Measurements from ENCODE around the gene CHST2. TPM values are rescaled to one million over a fixed set of nuclear protein-coding genes. Genes with fewer than 3 reads are reported as not detected.

Gene CHST2
- total and polyA plus RNA-seq, 9 donors = 1.2 to 8.0 (median 5.6) TPM

DNA sequence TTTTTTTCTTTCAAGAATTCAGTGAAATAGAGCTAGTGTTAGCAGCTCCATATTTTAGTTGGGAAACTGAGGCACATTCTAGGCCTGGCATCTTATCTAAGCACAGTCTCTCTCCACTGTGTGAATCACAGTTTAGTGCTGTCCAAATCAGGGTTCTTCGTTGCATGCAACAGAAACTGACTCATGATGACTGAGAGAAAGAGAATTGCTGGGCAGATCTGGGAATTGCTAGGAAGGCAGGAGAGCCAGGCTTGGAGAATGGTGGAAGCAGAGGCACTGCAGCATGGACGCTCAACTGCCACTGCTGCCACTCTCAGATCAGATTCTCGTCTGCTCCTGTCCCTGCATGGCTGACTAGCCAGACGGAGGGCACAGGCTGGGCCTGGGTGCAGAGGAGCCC, 40.7 kb upstream of the CHST2 start:
- Histone ChIP-seq H3K27me3 (no peaks in the 10 kb centered on the region), H3K9me3 (no peaks in the 10 kb centered on the region), H3K36me3 (no peaks in the 10 kb centered on the region), H3K27ac (no peak overlapping the region), H3K4me1 (ENCODE audit: insufficient read depth) (no peaks in the 10 kb centered on the region), H3K4me3 (no peak overlapping the region)
- no peak for DNase-seq
- 84 to 90% (median 89%) methylated on average over 4 of the region's 4 CpGs for WGBS, 3 donors
- TF ChIP-seq EP300 (IDR thresholded peaks at IDR 0.05) (no peak), POLR2A (IDR thresholded peaks at IDR 0.05) (no peak)
- TF ChIP-seq, protein P1, sequence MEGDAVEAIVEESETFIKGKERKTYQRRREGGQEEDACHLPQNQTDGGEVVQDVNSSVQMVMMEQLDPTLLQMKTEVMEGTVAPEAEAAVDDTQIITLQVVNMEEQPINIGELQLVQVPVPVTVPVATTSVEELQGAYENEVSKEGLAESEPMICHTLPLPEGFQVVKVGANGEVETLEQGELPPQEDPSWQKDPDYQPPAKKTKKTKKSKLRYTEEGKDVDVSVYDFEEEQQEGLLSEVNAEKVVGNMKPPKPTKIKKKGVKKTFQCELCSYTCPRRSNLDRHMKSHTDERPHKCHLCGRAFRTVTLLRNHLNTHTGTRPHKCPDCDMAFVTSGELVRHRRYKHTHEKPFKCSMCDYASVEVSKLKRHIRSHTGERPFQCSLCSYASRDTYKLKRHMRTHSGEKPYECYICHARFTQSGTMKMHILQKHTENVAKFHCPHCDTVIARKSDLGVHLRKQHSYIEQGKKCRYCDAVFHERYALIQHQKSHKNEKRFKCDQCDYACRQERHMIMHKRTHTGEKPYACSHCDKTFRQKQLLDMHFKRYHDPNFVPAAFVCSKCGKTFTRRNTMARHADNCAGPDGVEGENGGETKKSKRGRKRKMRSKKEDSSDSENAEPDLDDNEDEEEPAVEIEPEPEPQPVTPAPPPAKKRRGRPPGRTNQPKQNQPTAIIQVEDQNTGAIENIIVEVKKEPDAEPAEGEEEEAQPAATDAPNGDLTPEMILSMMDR (IDR thresholded peaks at IDR 0.05) = no peak
- intact Hi-C loops (cut with DNase I) = no loop called here

- H3K4me1 ChIP-seq (ENCODE audit: insufficient read depth) = no peaks in the 10 kb centered on the region
- H3K9me3 ChIP-seq = no peaks in the 10 kb centered on the region
- no peak overlapping the region for H3K27ac ChIP-seq
- H3K4me3 ChIP-seq = no peak overlapping the region
- TF ChIP-seq POLR2A (IDR thresholded peaks at IDR 0.05) = no peak
- TF ChIP-seq, protein P1 (IDR thresholded peaks at IDR 0.05) = no peak
- TF ChIP-seq EP300 (IDR thresholded peaks at IDR 0.05) = no peak
- no peaks in the 10 kb centered on the region for H3K36me3 ChIP-seq
- intact Hi-C loops (cut with DNase I) = no loop called here
- DNase-seq = no peak
- 87 to 91% (median 89%) methylated on average over 5 of the region's 5 CpGs for WGBS, 3 donors
- no peaks in the 10 kb centered on the region for H3K27me3 ChIP-seq
These were observed 39.4 kb upstream of the CHST2 start for GRCh38 chr3:143080196-143080595.

- TF ChIP-seq, protein P1 (IDR thresholded peaks at IDR 0.05) = no peak
- Histone ChIP-seq H3K27me3 (no peaks in the 10 kb centered on the region), H3K36me3 (no peaks in the 10 kb centered on the region), H3K9me3 (no peaks in the 10 kb centered on the region), H3K4me1 (ENCODE audit: insufficient read depth) (no peaks in the 10 kb centered on the region), H3K4me3 (no peak overlapping the region), H3K27ac (no peak overlapping the region)
- intact Hi-C loops (cut with DNase I) = no loop called here
- DNase-seq = no peak
- WGBS, 3 donors = 81 to 94% (median 82%) methylated on average over 1 of the region's 1 CpG
These were observed 38.2 kb upstream of the CHST2 start for GRCh38 chr3:143081365-143081764.

DNA sequence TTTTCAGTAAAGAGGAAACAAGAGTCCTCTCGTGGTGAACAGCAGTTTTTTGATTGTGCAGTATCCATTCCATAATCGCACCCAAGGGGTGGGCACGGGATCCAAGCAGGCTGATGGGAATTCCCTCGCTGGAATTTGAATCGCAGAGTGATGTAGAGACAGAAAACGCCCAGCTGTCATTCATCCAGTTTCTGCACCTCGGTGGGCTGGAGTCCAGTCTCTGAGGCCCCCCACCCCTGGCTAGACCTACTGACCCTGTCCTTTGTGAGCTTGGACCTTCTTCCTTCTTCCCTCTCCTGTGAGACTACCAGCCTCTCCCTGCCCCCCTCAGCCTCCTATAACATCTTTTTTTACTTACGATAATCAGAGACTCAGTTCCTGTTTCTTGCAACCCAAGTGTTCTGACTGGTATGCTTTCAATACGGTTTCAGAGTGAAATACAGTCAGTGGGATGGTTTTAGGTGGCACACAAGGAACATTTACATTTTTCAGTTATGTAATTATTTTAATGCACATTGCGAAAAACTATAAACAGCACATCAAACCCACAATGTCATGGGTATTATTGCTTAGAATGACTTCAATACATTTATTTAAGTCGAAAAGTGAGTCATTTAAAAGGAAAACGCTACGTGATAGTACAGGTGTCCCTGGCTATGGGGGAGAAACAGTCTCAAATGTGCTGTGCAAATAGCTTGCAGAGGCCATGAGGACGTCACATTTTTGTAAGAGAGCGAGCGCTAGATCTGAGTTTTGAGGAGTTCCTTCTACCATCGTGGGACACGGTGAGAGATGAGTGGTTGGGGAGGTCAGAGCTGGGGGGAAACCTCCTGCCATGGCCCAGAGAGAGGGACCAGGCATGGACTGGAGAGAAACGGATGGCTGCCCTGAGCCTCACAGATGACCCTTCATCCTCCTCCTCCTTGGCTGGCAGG, 37.5 kb upstream of the CHST2 start:
- H3K27ac ChIP-seq = no peak overlapping the region
- no peaks in the 10 kb centered on the region for H3K27me3 ChIP-seq
- intact Hi-C loops (cut with DNase I) = no loop called here
- TF ChIP-seq EP300 (IDR thresholded peaks at IDR 0.05) (no peak), POLR2A (IDR thresholded peaks at IDR 0.05) (no peak)
- TF ChIP-seq, protein P1 (IDR thresholded peaks at IDR 0.05) = no peak
- H3K4me3 ChIP-seq = no peak overlapping the region
- no peaks in the 10 kb centered on the region for H3K36me3 ChIP-seq
- H3K4me1 ChIP-seq (ENCODE audit: insufficient read depth) = no peaks in the 10 kb centered on the region
- WGBS, 3 donors = 84 to 85% (median 85%) methylated on average over 19 of the region's 19 CpGs
- DNase-seq = no peak
- no peaks in the 10 kb centered on the region for H3K9me3 ChIP-seq

Measured in ovary (tissue), 9 donors.